HT-29 (cell line): ENCODE data around the gene TPM1. TPM values are rescaled to one million over a fixed set of nuclear protein-coding genes. Genes with fewer than 3 reads are reported as not detected.

Source experiments
- DNase-seq: peaks from one replicate; pipeline ENCODE4 v3.0.0-alpha.2; 2015; ENCODE audit warnings: low spot score
- total RNA-seq: library from RNA; depleted of rRNA; stranded (reverse); fragments of >200 nt; shearing (Covaris generic); gene quantifications from 2 replicates; pipeline ENCODE4 v1.2.3, GENCODE V29; 2014

TPM1 gene
- total RNA-seq, 1 experiment from 2014 or later, result 155 TPM

DNA sequence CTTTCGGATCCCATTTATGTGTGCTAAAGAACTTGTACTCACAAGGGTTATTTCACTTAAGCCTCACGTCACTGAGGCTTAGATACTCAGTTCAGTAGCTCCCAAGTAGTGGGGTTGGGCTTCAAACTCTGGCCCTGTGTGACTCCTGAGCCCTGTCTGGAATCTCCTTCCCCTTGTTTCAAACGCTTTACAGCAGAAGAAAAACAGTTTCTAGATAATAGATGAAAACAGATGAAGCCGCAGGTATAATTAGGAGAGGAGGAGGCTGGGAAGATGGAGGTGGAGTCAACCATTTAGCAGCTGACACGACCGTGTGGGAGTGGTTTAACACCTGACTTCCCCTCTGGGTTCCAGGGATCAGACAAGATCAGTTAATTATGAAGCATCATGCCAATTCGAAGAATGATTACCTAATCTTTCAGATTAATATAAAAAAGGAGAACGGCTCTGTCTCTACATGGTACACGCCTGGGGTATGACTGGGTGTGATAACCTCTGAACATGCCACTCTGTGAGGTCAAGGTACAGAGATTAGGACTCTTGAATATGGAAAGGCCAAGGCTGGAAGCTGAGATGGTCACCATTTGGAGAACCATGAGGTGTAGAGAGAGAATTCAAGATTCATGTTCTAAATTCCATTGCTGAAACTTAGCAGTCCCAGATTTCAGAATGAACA lies 31.1 kb downstream of the TPM1 start:
- DNase-seq, result no peak

DNA sequence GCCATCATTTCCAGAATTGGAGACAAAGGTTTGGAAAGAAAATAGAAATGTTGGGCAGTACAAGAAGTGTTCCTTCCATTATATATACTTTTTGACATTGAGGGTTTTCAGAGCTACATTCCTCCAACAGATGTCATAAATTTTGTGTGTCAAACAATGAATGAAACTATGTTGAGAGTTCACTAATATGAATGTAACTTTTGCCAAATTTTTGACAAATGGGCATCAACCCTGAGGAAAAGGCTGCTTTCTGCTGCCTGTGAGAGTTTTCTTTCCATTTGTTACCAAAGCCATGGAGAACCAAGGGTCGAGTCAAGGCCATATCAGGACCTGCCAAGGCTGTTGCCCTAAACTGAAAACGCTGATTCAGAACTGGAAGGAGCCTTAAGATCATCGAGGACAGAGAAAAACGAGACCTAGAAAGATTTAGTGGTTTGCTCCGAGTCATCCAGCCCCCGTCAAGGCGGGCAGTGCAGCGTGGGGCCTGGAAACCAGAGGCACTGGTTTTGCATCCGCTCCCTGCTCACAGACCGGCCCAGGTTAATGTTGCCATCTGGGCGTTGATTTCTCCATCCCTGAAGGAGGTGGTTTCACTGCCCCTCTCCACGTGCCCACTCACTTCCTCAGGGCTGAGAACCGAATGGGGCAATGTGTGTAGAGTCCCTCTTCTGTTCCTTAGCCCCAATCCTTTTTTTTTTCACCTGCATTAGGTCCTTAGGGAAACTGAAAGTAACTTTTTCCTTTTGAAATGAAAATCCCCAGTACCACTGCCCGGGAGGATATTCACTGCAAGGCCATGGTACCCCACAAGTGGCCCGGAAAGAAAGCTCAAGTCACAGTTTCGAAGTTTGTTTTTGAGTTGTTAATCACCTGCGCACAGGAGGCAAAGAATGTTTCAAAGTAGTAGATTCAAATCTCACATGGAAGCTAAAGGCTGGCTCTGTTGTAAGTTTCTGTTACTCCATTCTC lies 32.8 kb downstream of the TPM1 start:
- DNase-seq, result no peak

DNA sequence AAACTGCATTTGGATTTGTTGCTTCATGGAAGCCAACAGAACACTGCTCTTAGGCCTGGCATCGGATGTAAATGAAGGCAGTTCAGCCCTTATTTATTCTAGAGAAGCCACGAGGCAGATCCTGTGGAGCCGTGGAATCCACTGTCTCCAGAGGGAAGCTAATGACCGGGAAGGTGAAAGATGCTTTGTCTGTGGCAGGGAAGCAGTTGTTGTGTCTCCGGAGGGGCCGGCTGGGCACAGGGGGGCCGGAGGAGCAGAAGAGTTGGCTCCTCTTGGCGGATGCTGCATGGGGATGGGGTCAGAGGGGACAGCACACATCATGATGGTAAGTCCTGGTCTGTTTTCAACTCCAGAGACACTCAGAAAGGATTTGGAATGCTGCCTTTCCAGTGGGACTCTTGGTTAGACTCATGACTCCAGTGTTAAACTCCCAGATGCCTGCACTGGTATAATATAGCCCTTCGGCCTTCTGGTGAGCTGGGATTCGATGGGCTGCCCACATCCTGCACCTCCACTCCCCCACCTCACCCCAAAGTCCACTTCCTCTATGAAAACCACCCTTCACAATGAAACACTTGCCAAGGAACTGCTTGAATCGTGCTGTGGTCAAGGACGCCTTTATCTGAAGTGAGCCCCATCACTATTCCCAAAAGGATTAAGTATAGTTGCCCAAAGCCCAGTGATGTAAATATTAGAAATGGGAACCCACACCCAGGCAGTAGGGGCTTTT lies 33.6 kb downstream of the TPM1 start:
- DNase-seq, result no peak

DNA sequence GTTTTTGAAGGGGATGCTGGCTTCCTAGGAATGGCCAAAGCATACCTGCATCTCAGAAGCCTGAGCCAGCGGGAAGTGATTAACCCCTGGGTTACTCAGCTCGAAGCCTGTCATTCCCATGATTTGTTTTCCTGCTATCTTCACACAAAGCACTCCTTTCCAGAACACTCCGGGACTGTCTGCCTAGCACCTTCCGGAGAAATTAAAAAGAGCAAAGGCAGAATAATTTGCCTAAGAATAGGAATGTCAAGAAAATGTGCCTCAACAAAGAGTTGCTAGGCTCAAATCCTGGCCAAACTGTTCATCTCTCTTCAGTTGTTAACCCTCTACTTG lies 34.1 kb downstream of the TPM1 start:
- no peak for DNase-seq

DNA sequence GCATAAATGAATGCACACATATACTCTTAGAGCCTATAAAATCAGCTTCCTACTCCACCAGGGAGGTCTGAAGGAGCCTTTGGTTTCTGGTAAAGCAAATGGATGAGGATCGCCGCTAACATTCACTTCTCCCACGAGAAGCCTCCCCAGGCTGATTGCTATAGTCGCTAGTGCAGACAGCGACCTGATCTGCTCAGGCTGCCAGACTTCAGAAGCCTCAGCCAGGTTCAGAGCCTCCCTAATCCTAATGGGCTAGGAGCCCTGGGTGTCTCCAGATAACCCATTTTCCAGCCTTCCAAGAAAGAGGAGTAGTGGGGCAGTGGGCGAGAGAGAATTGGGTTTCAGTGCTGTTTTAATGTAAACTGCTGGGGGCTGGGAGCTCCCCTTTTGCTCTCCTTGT lies 35.4 kb downstream of the TPM1 start:
- no peak for DNase-seq

- peak; percentile 49 for DNase-seq
Observed at GRCh38 chr15:63079947-63080626, 37.5 kb downstream of the TPM1 start.

- no peak for DNase-seq
Observed at GRCh38 chr15:63080634-63081250, 38.2 kb downstream of the TPM1 start.

DNA sequence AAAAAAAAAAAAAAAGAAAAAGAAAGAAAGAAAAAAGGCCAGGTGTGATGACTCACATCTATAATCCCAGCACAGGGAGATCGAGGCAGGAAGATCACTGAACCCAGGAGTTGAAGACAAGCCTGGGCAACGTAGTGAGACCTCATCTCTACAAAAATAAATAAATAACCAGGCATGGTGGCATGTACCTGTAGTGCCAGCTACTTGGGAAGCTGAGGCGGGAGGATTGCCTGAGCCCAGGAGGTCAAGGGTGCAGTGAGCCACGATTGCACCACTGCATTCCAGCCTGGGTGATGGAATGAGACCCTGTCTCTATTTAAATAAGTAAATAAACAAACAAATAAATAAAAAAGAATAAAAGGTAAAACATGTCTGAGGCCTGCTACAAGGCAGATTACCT lies 39.8 kb downstream of the TPM1 start:
- no peak for DNase-seq

- no peak for DNase-seq
Observed at GRCh38 chr15:63083044-63083443, 40.5 kb downstream of the TPM1 start.

DNA sequence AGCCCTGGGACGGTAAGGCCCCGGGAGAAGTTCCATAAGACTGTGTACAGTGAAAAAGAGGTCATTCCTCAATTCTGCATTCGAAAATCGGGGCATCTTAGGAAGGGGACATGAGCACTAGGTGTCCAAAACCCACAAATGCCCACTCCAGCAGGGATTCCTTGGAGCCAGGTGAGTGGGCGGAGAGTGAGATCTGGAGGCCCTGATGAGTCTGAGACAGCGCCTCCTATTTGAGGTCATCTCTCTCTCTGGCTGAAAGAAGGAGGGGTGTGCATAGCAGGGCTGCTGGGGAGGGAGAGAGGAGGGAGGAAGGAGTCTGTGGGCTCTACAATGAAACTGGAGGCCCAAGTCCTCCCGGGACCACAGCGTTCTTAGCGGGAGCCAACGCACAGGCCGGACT lies 41.0 kb downstream of the TPM1 start:
- no peak for DNase-seq

DNA sequence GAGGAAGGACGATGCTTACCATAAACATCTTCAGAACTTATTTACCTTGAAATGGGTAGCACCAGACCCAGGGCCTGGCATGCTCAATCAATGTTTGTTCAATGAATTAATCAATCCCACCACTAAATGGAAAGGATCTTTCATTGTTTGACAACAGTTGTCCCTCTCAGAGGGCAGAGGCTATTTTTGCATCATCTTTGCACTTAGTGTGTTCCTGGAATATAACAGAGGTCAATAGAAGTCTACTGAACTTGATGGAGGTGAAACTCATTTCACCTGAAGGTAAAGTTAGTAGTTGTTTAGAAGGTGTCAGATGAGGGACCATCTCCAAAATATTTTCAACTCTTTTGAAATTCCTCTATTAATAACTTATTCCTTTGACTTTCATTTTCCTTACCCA lies 42.3 kb downstream of the TPM1 start:
- no peak for DNase-seq

GRCh38 chr15:63085289-63085688 lies 42.7 kb downstream of the TPM1 start:
- no peak for DNase-seq

GRCh38 chr15:63086271-63086670 lies 43.7 kb downstream of the TPM1 start:
- no peak for DNase-seq

GRCh38 chr15:63086947-63087346 lies 44.4 kb downstream of the TPM1 start:
- DNase-seq, result no peak

DNA sequence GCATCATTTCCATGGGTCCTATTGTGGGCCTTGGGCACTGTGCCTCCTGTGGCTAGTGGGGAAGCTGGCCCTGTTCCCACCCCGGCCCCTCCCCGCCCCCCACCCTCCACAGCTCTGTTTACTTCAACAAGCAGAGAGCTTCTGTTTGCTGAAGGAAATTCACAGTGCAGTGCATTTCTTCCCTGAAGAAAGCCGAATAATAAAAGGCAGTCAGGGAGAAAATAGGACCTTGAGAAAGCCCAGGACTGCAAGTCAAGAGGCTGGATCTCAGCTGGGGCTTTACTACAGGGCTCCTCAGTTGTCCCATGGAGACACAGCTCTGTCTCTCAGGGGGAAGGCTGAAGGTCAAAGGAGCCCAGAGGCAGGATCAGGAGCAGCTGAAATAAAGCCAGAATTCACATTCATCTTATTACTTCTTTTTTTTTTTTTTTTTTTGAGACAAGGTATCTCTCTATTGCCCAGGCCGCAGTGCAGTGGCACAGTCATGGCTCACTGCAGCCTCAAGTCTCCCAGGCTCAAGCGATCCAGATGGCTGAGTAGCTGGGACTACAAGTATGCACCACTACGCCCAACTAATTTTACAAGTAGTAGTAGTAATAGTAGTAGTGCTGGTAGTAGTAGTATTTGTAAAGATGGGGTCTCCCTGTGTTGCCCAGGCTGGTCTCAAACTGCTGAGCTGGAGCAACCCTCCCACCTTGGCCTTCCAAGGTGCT lies 46.1 kb downstream of the TPM1 start:
- DNase-seq, result no peak

GRCh38 chr15:63089260-63090043 lies 46.9 kb downstream of the TPM1 start:
- peak; percentile 66 for DNase-seq

GRCh38 chr15:63090472-63090871 lies 47.9 kb downstream of the TPM1 start:
- no peak for DNase-seq

GRCh38 chr15:63090887-63091286 lies 48.3 kb downstream of the TPM1 start:
- DNase-seq, result no peak

DNA sequence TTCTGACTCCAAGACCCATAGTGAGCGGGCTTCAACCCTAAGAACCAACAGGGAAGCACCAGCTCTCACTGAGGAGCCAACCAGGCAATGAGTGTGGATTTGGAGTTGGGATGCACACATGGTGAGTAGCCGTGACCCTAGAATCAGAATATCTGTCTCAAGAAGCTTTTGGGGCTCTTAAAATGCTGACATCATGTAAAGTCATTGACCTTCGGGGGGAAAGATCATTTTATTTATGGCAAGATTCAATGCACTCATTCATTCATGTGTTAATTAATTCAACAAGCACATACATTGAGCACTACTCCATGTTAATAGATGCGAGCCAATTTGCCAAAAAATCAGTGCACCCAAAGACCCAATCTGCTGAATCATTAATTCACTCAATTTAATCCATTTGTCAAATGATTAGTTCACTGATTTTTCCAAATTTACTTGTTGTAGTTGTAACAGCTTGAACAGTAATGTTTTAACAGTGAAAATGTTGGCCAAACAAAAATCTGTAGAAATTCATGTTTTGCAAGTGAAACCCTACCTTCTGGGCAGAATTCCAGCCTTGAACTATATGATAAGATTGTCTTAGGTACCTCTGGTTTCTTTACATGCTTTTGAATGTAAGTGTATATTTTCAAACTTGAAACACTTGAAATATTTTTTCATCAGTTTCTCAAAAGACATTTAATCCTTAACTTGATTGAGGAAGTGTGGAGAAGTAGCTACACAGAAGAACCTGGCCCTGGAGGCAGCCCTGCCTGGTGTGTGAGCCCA lies 49.3 kb downstream of the TPM1 start:
- DNase-seq, result no peak
